22Rv1 (cell line): ENCODE measurements around the gene TCP11.

Source experiments
- ZFX ChIP-seq: fragments of 450-650 bp; IDR thresholded peaks from 2 replicates; pipeline ENCODE4 v1.6.1; 2017; ENCODE audit warnings: antibody characterized with exemption, borderline replicate concordance
- TF ChIP-seq, protein P1 (sequence below): fragments of 450-650 bp; IDR thresholded peaks from 2 replicates; pipeline ENCODE4 v1.5.1; 2017; ENCODE audit warnings: mild to moderate bottlenecking

DNA sequence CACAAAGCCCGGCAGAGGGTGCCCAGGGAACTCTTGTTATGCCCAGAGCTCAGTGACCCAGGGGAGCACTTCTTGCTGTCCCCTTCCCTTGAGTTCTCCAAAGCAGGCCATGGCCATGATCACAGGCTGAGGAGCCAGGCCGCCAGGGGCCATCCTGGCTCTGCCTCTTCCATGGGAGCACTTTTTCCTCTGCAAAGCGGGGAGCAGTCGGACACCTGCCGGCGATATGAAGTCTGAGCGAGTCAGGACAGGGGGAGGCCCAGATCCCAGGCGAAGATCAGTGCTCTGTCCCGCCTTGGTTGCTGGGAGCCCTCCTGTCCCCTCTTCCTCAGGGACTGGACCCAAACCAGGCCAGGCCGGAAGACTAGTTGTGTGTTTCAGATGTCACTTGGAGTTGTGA, 67.9 kb downstream of the TCP11 start:
- TF ChIP-seq, protein P1, sequence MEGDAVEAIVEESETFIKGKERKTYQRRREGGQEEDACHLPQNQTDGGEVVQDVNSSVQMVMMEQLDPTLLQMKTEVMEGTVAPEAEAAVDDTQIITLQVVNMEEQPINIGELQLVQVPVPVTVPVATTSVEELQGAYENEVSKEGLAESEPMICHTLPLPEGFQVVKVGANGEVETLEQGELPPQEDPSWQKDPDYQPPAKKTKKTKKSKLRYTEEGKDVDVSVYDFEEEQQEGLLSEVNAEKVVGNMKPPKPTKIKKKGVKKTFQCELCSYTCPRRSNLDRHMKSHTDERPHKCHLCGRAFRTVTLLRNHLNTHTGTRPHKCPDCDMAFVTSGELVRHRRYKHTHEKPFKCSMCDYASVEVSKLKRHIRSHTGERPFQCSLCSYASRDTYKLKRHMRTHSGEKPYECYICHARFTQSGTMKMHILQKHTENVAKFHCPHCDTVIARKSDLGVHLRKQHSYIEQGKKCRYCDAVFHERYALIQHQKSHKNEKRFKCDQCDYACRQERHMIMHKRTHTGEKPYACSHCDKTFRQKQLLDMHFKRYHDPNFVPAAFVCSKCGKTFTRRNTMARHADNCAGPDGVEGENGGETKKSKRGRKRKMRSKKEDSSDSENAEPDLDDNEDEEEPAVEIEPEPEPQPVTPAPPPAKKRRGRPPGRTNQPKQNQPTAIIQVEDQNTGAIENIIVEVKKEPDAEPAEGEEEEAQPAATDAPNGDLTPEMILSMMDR: no peak
- TF ChIP-seq ZFX: no peak
